ENCODE results near the gene SDR9C7.
"Not testable (repeated sequence)": the region's sequence is repeated elsewhere in the genome, so short reads cannot be mapped to it uniquely, and the experiment has no call there.

Gene SDR9C7

DNA sequence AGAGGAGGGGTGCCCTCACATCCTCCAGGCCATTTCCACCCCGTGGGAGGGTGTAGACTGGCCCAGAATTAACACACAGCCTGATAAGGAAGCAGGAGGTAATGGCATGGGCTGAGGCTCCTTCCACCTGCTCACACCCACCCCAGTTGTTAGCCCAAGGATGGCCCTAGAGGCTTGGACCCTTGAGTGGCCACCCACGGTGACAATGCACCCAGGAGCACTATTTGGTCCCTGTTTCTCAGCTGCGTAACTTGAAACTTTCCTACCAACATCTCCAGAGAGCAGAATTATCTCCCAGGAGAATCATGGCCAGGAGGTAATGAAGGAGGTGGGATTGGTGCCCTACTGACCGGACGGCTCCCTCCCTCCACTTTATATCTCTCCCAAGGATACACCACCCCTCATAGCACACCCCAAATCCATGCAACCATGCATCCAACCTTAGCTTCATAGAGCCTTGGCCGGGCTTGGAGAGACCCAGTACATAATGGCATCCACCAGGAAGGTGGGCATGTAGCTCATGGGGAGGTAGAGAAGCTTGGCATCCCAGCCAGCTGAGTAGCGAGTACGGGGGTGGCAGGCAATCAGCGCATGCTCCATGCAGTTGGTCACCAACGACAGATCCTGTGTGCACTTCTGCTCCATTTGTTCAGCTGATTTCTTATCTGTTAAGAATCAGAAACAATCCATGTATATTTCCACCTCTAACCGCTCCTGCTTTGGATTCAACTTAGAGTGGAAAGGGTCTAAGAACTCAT is 17.6 kb upstream of the SDR9C7 start:
- no peak for DNase-seq

DNA sequence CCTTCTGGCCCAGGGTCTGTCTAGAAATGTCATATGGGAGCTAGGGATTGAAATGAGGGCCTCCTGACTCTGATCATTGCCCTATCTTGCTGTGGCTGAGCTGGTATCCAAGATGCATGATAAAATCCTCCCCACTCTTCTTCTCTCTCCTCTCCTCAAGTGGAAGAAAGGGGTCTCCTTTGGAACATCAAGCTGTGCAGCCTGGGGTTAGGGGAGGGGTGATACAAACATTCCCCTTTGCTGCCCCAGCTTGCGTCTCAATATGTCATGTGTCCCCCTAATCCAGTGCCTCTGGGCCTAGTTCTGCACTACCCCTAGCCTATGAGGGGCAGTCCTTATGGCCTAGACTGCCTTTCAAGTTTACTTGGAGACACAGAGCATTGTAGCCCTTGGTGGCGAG is 14.7 kb upstream of the SDR9C7 start:
- DNase-seq, result no peak

- DNase-seq, result no peak
Measured at GRCh38 chr12:56948457-56948777, 14.2 kb upstream of the SDR9C7 start.

GRCh38 chr12:56947633-56948456 is 13.6 kb upstream of the SDR9C7 start:
- no peak for DNase-seq

DNA sequence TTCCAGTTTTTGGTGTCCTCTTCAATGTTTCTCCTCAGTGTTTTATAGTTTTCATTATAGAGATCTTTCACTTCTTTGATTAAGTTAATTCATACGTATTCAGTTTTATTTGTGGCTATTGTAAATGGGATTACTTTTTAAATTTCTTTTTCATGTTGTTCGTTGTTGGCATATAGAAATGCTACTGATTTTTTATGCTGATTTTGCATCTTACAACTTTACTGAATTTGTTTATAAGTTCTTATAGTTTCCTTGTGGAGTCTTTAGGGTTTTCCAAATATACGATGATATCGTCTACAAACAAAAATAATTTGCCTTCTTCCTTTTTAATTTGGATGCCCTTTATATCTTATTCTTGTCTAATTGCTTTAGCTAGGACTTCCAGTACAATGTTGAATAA is 9.7 kb upstream of the SDR9C7 start:
- DNase-seq, result no peak

DNA sequence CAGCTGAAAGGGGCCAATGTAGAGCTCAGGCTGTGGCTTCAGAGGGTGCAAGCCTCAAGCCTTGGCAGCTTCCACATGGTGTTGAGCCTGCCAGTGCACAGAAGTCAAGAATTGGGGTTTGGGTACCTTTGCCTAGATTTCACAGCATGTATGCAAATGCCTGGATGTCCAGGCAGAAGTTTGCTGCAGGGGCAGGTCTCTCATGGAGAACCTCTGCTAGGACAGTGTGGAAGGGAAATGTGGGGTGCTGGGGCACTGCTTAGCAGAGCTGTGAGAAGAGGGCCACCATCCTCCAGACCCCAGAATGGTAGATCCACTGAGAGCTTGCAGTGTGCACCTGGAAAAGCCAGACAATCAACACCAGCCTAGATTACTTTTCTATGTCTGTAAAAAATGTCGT is 9.2 kb upstream of the SDR9C7 start:
- not testable (repeated sequence) for DNase-seq

GRCh38 chr12:56941299-56942017 is 7.2 kb upstream of the SDR9C7 start:
- DNase-seq, result no peak

GRCh38 chr12:56940942-56941298 is 6.7 kb upstream of the SDR9C7 start:
- not testable (repeated sequence) for DNase-seq

DNA sequence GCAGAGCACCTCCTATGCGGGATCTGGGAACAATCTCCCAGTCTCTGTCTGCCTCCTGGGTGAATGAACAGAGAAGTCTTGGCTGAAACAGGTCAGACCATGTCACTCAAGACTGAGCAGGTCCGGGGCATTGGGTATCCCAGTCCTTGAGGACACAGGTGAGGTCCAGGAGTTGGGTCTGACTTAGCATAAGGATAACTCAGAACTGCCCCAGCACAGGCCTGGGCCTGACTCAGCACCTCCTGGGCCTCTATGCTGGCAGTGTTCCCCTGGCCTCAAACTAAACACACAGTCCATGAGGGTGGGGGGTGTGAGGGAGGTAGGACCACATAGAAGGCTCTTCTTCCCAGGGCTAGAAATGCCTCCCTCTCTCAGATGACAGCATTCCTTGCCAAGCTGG is 1.5 kb upstream of the SDR9C7 start:
- DNase-seq, result no peak

DNA sequence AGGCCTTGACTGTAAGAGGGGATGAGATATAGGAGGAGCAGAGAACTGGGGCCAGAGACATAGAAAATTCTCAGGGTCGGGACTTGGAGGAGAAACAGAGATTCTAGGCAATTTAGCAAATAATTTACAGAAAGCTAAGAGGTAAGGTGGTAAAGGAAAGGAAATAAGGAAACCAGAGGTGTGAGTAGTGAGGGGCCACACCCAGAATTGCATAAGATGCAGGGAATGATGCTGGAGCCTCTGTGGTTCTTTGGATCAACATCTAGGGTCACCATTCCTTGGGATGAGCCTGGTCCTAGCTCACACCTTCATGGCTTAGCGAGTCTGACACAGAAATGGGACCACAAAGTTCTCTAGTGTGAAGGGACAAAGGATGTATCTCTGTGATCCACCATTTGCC is 949 bp upstream of the SDR9C7 start:
- no peak for DNase-seq

GRCh38 chr12:56932867-56933266 is 1.3 kb downstream of the SDR9C7 start:
- no peak for DNase-seq

DNA sequence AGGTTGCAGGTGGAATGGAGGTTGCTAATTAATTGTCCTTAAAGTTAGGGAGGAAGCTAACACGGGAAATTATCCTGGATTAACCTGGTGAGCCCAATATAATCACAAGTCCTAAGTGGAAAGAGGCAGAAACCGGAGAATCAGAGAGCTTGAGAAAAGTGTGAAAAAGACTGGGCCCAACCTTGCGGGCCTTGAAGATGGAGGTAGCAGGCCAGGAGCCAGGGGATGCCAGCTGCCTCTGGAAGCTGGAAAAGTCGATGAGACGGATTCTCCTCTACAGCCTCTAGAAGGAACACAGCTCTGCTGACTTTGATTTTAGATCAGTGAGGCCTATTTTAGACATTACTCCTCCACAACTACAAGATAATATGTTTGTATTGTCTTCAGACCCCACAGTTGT is 2.1 kb downstream of the SDR9C7 start:
- no peak for DNase-seq

- peak; percentile 17 for DNase-seq
Measured at GRCh38 chr12:56931474-56931978, 2.7 kb downstream of the SDR9C7 start.

DNA sequence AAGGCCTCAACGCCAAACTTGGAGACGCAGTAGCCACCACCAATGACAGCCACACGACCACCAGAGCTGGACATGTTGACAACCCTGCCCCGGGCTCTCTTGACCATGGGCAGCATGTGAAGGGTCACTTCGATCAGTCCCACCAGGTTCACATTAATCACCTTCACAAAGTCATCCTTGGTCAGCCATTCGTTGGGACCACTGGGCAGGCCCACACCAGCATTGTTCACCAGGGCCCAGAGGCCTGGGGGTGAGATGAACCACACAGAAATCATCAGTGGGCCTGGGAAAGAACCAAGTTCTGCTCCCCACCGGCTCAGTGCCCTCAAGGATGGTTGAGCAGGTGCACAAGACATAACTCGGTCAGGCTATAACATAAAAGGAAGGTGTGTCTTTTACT is 4.0 kb downstream of the SDR9C7 start:
- no peak for DNase-seq

DNA sequence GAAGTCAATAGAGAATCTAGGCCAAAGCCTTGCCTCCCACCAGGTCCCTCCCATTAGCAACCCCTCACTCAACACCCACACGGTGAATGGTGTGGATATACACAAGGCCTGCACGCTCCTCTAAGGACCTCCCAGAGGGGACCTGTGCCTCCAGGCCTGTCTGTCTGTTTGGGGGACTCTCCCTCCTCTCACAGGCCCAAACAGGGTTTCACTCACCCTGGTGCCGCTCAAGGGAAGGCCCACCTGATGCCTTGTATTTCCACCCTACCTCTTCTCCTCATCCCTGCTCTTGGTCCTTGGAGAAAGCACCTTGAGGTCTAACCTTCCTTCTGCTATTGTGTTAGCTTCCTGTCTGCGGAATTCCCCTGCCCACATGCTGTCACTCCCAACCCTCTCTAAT is 4.4 kb downstream of the SDR9C7 start:
- no peak for DNase-seq

DNA sequence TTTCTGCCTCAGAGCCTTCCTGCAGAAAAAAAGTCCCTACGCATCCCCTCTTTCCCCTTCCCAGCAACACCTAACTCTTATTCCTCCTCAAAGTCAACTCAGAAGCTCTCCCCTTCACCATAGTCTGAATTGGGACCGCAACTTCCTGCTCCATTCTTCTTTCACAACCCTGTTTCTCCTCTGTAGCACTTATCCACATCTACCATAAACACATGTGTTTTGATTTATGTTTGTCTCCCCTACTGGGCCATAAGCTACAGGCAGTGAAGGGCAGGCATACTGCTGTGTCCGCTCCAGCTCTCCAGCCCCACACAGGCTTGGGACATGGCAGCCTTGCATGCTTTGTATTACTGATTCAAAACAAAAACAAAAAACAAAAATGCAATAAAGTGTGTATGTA is 5.9 kb downstream of the SDR9C7 start:
- no peak for DNase-seq

DNA sequence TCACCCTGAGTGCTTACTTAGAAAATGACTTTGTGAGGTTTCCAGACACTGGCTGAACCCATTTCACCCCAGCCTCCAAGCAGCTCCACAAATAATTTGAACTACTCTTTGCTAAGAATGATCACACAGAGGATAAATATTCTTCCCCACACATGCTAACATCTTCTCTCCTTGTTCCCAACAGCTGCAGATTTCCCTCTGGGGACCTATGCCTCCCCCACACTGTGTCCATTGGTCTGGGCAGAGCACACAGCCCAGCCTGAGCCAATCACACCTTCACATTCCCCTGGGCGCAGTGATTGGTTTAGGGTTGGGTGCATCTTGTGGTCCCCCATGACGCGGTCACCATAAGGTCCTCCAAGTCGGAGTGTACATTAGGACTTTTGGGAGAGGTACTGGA is 6.9 kb downstream of the SDR9C7 start:
- no peak for DNase-seq

GRCh38 chr12:56922031-56922430 is 12.2 kb downstream of the SDR9C7 start:
- no peak for DNase-seq

DNA sequence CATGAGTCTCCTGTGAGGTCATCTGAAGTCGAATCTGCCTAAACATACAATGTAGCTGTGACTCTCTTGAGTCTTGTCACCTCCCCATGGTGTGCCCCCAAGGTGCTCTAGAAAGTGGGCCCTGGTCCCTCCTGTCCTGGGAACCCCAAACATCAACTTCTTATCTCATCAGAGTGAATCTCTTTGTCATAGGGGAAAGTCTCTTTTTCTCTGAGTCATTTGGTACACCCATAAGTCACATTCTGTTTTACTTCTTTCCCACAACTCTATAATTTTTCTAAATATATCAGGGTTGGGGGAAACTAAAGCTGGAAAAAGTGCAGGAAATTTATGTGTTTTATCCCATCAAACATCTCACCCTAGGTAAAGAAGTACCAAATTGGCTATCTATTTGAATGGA is 12.9 kb downstream of the SDR9C7 start:
- DNase-seq, result no peak

- not testable (repeated sequence) for DNase-seq
Measured at GRCh38 chr12:56918139-56918538, 16.1 kb downstream of the SDR9C7 start.

DNA sequence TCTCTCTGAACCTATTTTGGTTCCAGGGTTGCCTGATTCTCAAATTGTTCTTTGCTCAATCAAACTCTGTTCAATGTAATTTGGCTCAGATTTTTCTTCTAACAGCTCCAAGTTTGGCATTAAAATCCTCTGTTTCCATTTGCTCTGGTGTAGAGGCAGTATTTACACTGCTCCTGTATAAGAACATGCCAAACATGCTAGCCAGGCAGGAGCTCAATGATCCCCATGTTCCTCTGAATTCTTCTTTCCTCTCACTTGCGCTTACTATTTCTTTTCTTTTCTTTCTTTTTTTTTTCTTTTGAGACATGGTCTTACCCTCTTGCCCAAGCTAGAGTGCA is 17.2 kb downstream of the SDR9C7 start:
- DNase-seq, result no peak

- DNase-seq, result no peak
Measured at GRCh38 chr12:56916296-56916995, 17.8 kb downstream of the SDR9C7 start.

GRCh38 chr12:56914724-56915123 is 19.5 kb downstream of the SDR9C7 start:
- DNase-seq, result no peak

Data from RPMI8226 (cell line).